Endometrial microvascular endothelial cells (primary cell): ENCODE data around the gene LRMDA. TPM values are rescaled to one million over a fixed set of nuclear protein-coding genes. Genes with fewer than 3 reads are reported as not detected.

ENCODE experiments used
- in situ Hi-C: cut with HindIII; loops from 2 replicates; pipeline ENCODE4 v1.10.0; 2017; ENCODE audit warnings: low sequenced_read_pairs, low pct_unique_long_range_greater_than_20kb; ENCODE audit errors: inconsistent ontology term
- total RNA-seq: library from RNA; depleted of rRNA; stranded (reverse); fragments of >200 nt; gene quantifications from one replicate; pipeline ENCODE4 v1.2.3, GENCODE V29; 2015; ENCODE audit errors: inconsistent ontology term

Gene LRMDA
- total RNA-seq, 1 donor from 2014 or later = 1.2 TPM

GRCh38 chr10:75782463-75783248, 351.2 kb downstream of the LRMDA start:
- in situ Hi-C loops = no loop called here

GRCh38 chr10:75788394-75789205, 357.2 kb downstream of the LRMDA start:
- in situ Hi-C loops = no loop called here

GRCh38 chr10:75793848-75794247, 362.4 kb downstream of the LRMDA start:
- in situ Hi-C loops = no loop called here

GRCh38 chr10:75801121-75801520, 369.7 kb downstream of the LRMDA start:
- in situ Hi-C loops = no loop called here

GRCh38 chr10:75801661-75802060, 370.2 kb downstream of the LRMDA start:
- in situ Hi-C loops = no loop called here

GRCh38 chr10:75803121-75803520, 371.7 kb downstream of the LRMDA start:
- in situ Hi-C loops = no loop called here

- in situ Hi-C loops = no loop called here
These were observed 372.6 kb downstream of the LRMDA start for GRCh38 chr10:75803816-75804552.

GRCh38 chr10:75806186-75806585, 374.8 kb downstream of the LRMDA start:
- in situ Hi-C loops = no loop called here

GRCh38 chr10:75807456-75807855, 376.0 kb downstream of the LRMDA start:
- in situ Hi-C loops = no loop called here

GRCh38 chr10:75809003-75809402, 377.6 kb downstream of the LRMDA start:
- in situ Hi-C loops = no loop called here

GRCh38 chr10:75814014-75814413, 382.6 kb downstream of the LRMDA start:
- in situ Hi-C loops = no loop called here

GRCh38 chr10:75815066-75815465, 383.6 kb downstream of the LRMDA start:
- in situ Hi-C loops = no loop called here

- in situ Hi-C loops = no loop called here
These were observed 385.8 kb downstream of the LRMDA start for GRCh38 chr10:75817198-75817597.

- in situ Hi-C loops = no loop called here
These were observed 387.1 kb downstream of the LRMDA start for GRCh38 chr10:75818552-75818951.

- in situ Hi-C loops = no loop called here
These were observed 393.8 kb downstream of the LRMDA start for GRCh38 chr10:75825235-75825634.

- in situ Hi-C loops = no loop called here
These were observed 394.2 kb downstream of the LRMDA start for GRCh38 chr10:75825661-75826060.

GRCh38 chr10:75826846-75827245, 395.4 kb downstream of the LRMDA start:
- in situ Hi-C loops = no loop called here

GRCh38 chr10:75827587-75828021, 396.2 kb downstream of the LRMDA start:
- in situ Hi-C loops = no loop called here

- in situ Hi-C loops = no loop called here
These were observed 397.0 kb downstream of the LRMDA start for GRCh38 chr10:75828413-75828812.
